Vagina (tissue), 2 donors: Measurements from ENCODE around the gene LRRC4B. TPM values are rescaled to one million over a fixed set of nuclear protein-coding genes. Genes with fewer than 3 reads are reported as not detected.
"Not testable (repeated sequence)": the region's sequence is repeated elsewhere in the genome, so short reads cannot be mapped to it uniquely, and the experiment has no call there.

Source experiments
- DNase-seq, 2 donors: peaks; one replicate each; pipeline ENCODE4 v3.0.0-alpha.2; 2017; ENCODE audit errors: extremely low spot score in 2 of 2
- H3K27ac ChIP-seq: fragments of 200-600 bp; sonication (generic); one replicate; pipeline ENCODE4 v1.5.1; 2019
- H3K27me3 ChIP-seq: fragments of 200-600 bp; sonication (generic); one replicate; pipeline ENCODE4 v1.5.1; 2019
- H3K36me3 ChIP-seq, 2 donors: fragments of 200-600 bp; sonication (generic); one replicate each; pipeline ENCODE4 v1.5.1; 2017 to 2019
- H3K4me1 ChIP-seq: fragments of 200-600 bp; sonication (generic); one replicate; pipeline ENCODE4 v1.5.1; 2019
- H3K4me3 ChIP-seq, 2 donors: fragments of 200-600 bp; sonication (generic); 1 replicate in 1 of 2; 2 replicates in 1 of 2; pipeline ENCODE4 v1.5.1; 2016 to 2019
- H3K9me3 ChIP-seq: fragments of 200-600 bp; sonication (generic); one replicate; pipeline ENCODE4 v1.5.1; 2019
- CTCF ChIP-seq, 3 experiments: fragments of 450-650 bp in 2 of 3; fragments of 200-600 bp in 1 of 3; sonication (generic) in 1 of 3; IDR thresholded peaks; one replicate each; pipeline ENCODE4 v1.5.1; 2017 to 2019; ENCODE audit warnings: antibody characterized with exemption in 3 of 3, mild to moderate bottlenecking in 2 of 3, moderate library complexity in 2 of 3
- POLR2A ChIP-seq, 2 donors: fragments of 450-650 bp; IDR thresholded peaks; one replicate each; pipeline ENCODE4 v1.6.1; 2017; ENCODE audit warnings: antibody characterized with exemption in 2 of 2, mild to moderate bottlenecking in 2 of 2, moderate library complexity in 2 of 2
- POLR2AphosphoS5 ChIP-seq, 2 donors: sonication (generic); formaldehyde crosslinking; IDR thresholded peaks; one replicate each; pipeline ENCODE4 v1.9.0; 2017; ENCODE audit warnings: antibody characterized with exemption in 2 of 2, mild to moderate bottlenecking in 2 of 2, low read depth in 1 of 2; ENCODE audit not compliant: insufficient read depth in 1 of 2
- intact Hi-C: fragments of 100-400 bp; cut with DNase I; formaldehyde crosslinking; loops from one replicate; pipeline ENCODE4 v1.15.1; 2023
- total RNA-seq: library from RNA; depleted of rRNA; stranded (reverse); fragments of >200 nt; gene quantifications from one replicate; pipeline ENCODE4 v1.2.3, GENCODE V29; 2016

LRRC4B gene
- total RNA-seq, 1 donor from 2014 or later = 17.9 TPM

GRCh38 chr19:50590191-50590590, 22.0 kb upstream of the LRRC4B start:
- Histone ChIP-seq H3K4me3 (no peak overlapping the region), H3K4me1 (no peaks in the 10 kb centered on the region), H3K27ac (no peak overlapping the region), H3K27me3 (no peaks in the 10 kb centered on the region), H3K9me3 (no peaks in the 10 kb centered on the region), H3K36me3 (no peaks in the 10 kb centered on the region)
- DNase-seq = no peak
- intact Hi-C loops = no loop called here
- TF ChIP-seq POLR2A (IDR thresholded peaks at IDR 0.05) = no peak
- no peak for TF ChIP-seq CTCF (IDR thresholded peaks at IDR 0.05)
- no peak for TF ChIP-seq POLR2AphosphoS5 (IDR thresholded peaks at IDR 0.05; ENCODE audit: insufficient read depth in 1 of 2, low read depth in 1 of 2)

- H3K27ac ChIP-seq, DNase-seq, H3K9me3 ChIP-seq, intact Hi-C loops, H3K4me3 ChIP-seq, H3K27me3 ChIP-seq, H3K36me3 ChIP-seq, H3K4me1 ChIP-seq: not testable (repeated sequence)
These were observed 13.8 kb upstream of the LRRC4B start for GRCh38 chr19:50581795-50582660.

DNA sequence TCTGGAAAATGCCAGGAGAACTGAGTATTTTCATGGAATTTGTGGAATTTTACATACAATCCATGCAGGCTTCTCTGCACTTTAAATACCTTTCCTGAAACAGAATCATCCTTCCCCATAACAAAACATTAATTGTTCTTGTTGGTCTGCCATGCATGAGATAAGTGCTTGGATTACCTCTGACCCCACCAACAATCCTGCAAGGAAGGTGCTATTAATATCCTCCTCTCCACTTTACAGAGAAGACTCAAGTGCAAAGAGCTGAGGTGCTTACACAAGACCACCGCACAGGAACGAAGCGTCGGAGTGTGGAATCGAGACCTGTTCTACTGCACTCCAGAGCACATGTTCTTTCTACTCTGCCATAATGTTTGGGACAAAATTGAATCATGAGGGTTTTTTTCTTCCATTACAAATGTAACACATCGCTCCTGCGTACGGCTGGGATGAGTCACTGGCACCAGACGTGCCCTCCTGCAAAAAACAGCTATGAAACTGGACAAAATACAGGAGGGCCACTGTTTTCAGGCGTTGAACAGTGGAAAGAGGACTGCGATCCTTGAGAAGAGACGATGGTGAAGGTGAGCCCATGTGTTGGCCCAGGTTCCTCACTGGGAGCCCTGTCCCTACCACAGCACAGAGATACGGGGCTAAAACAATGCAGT, 12.9 kb upstream of the LRRC4B start:
- intact Hi-C loops = no loop called here
- Histone ChIP-seq H3K36me3 (no peaks in the 10 kb centered on the region), H3K27me3 (no peaks in the 10 kb centered on the region), H3K4me1 (no peaks in the 10 kb centered on the region), H3K4me3 (no peak overlapping the region), H3K27ac (no peak overlapping the region), H3K9me3 (no peaks in the 10 kb centered on the region)
- no peak for TF ChIP-seq POLR2AphosphoS5 (IDR thresholded peaks at IDR 0.05; ENCODE audit: insufficient read depth in 1 of 2, low read depth in 1 of 2)
- TF ChIP-seq POLR2A (IDR thresholded peaks at IDR 0.05) = no peak
- TF ChIP-seq CTCF (IDR thresholded peaks at IDR 0.05) = no peak
- DNase-seq = no peak

- no peak for DNase-seq
- H3K9me3 ChIP-seq = no peaks in the 10 kb centered on the region
- H3K36me3 ChIP-seq = no peaks in the 10 kb centered on the region
- H3K4me1 ChIP-seq = no peaks in the 10 kb centered on the region
- intact Hi-C loops = no loop called here
- H3K27me3 ChIP-seq = no peaks in the 10 kb centered on the region
- no peak overlapping the region for H3K4me3 ChIP-seq
- TF ChIP-seq POLR2AphosphoS5 (IDR thresholded peaks at IDR 0.05; ENCODE audit: insufficient read depth in 1 of 2, low read depth in 1 of 2) = no peak
- TF ChIP-seq POLR2A (IDR thresholded peaks at IDR 0.05) = no peak
- no peak for TF ChIP-seq CTCF (IDR thresholded peaks at IDR 0.05)
- H3K27ac ChIP-seq = no peak overlapping the region
These were observed 12.0 kb upstream of the LRRC4B start for GRCh38 chr19:50580240-50580639.

- intact Hi-C loops, H3K9me3 ChIP-seq, H3K4me1 ChIP-seq, H3K36me3 ChIP-seq, H3K4me3 ChIP-seq, H3K27ac ChIP-seq, DNase-seq, H3K27me3 ChIP-seq: not testable (repeated sequence)
These were observed 8.5 kb upstream of the LRRC4B start for GRCh38 chr19:50576769-50577168.
